ENCODE measurements around the gene CHCT1. TPM values are rescaled to one million over a fixed set of nuclear protein-coding genes. Genes with fewer than 3 reads are reported as not detected.

CHCT1 gene
- total and polyA plus RNA-seq, 2 donors (not counting 1 experiment from before 2014, with no cell fraction given), result not detected

GRCh38 chr17:60393840-60394723 lies 28.2 kb upstream of the CHCT1 start:
- Histone ChIP-seq H3K4me2 (ENCODE audit: extremely low read depth, insufficient read depth, low read length) (no peak overlapping the region), H4K20me1 (ENCODE audit: control insufficient read depth, extremely low read depth, insufficient read depth, low read length) (no peaks in the 10 kb centered on the region), H3K79me2 (ENCODE audit: control insufficient read depth, insufficient read depth, low read length) (peaks cover 25% of the 10 kb centered on the region), H2AFZ (ENCODE audit: low read length) (no peak overlapping the region), H3K27me3 (ENCODE audit: control insufficient read depth, insufficient read depth, low read length) (no peaks in the 10 kb centered on the region), H3K4me1 (ENCODE audit: control insufficient read depth, extremely low read depth, insufficient read depth, low read length) (no peaks in the 10 kb centered on the region), H3K27ac (ENCODE audit: insufficient read depth, low read length) (no peak overlapping the region), H3K4me3 (replicated peaks in 1 of 4; ENCODE audit: control extremely low read depth in 1 of 4, insufficient read depth in 1 of 4, low read depth in 3 of 4, low read length in 4 of 4) (no peak overlapping the region), H3K9me3 (ENCODE audit: control insufficient read depth, insufficient read depth, low read depth, low read length) (no peaks in the 10 kb centered on the region), H3K36me3 (ENCODE audit: control insufficient read depth, insufficient read depth, low read length) (no peaks in the 10 kb centered on the region), H3K9ac (ENCODE audit: insufficient read depth, low read length) (no peak overlapping the region)
- no peak for DNase-seq (ENCODE audit: low read depth in 2 of 2)
- no peak for TF ChIP-seq EZH2 (IDR thresholded peaks at IDR 0.05; ENCODE audit: low read length, missing control alignments)

- no peak overlapping the region for H3K9ac ChIP-seq (ENCODE audit: insufficient read depth, low read length)
- no peak overlapping the region for H3K27ac ChIP-seq (ENCODE audit: insufficient read depth, low read length)
- H4K20me1 ChIP-seq (ENCODE audit: control insufficient read depth, extremely low read depth, insufficient read depth, low read length), result no peaks in the 10 kb centered on the region
- TF ChIP-seq EZH2 (IDR thresholded peaks at IDR 0.05; ENCODE audit: low read length, missing control alignments) (no peak), CTCF (conservative IDR thresholded peaks at IDR 0.05 in 1 of 2, IDR thresholded peaks at IDR 0.05 in 1 of 2; ENCODE audit: low read depth in 1 of 2, low read length in 2 of 2) (no peak)
- DNase-seq (ENCODE audit: low read depth in 2 of 2), result no peak
- H3K36me3 ChIP-seq (ENCODE audit: control insufficient read depth, insufficient read depth, low read length), result no peaks in the 10 kb centered on the region
- no peak overlapping the region for H2AFZ ChIP-seq (ENCODE audit: low read length)
- no peaks in the 10 kb centered on the region for H3K9me3 ChIP-seq (ENCODE audit: control insufficient read depth, insufficient read depth, low read depth, low read length)
- H3K4me2 ChIP-seq (ENCODE audit: extremely low read depth, insufficient read depth, low read length), result no peak overlapping the region
- no peaks in the 10 kb centered on the region for H3K27me3 ChIP-seq (ENCODE audit: control insufficient read depth, insufficient read depth, low read length)
- H3K4me1 ChIP-seq (ENCODE audit: control insufficient read depth, extremely low read depth, insufficient read depth, low read length), result no peaks in the 10 kb centered on the region
- H3K79me2 ChIP-seq (ENCODE audit: control insufficient read depth, insufficient read depth, low read length), result peaks cover 12% of the 10 kb centered on the region
- H3K4me3 ChIP-seq (replicated peaks in 1 of 4; ENCODE audit: control extremely low read depth in 1 of 4, insufficient read depth in 1 of 4, low read depth in 3 of 4, low read length in 4 of 4), result no peak overlapping the region
Measured at GRCh38 chr17:60395508-60396065, 26.7 kb upstream of the CHCT1 start.

GRCh38 chr17:60396412-60396811 lies 25.9 kb upstream of the CHCT1 start:
- DNase-seq (ENCODE audit: low read depth in 2 of 2), result no peak
- no peaks in the 10 kb centered on the region for H3K4me1 ChIP-seq (ENCODE audit: control insufficient read depth, extremely low read depth, insufficient read depth, low read length)
- no peaks in the 10 kb centered on the region for H3K27me3 ChIP-seq (ENCODE audit: control insufficient read depth, insufficient read depth, low read length)
- no peak overlapping the region for H3K4me2 ChIP-seq (ENCODE audit: extremely low read depth, insufficient read depth, low read length)
- peaks cover 3% of the 10 kb centered on the region for H3K79me2 ChIP-seq (ENCODE audit: control insufficient read depth, insufficient read depth, low read length)
- no peak overlapping the region for H3K4me3 ChIP-seq (replicated peaks in 1 of 4; ENCODE audit: control extremely low read depth in 1 of 4, insufficient read depth in 1 of 4, low read depth in 3 of 4, low read length in 4 of 4)
- TF ChIP-seq EZH2 (IDR thresholded peaks at IDR 0.05; ENCODE audit: low read length, missing control alignments), result no peak
- no peak for TF ChIP-seq CTCF (conservative IDR thresholded peaks at IDR 0.05 in 1 of 2, IDR thresholded peaks at IDR 0.05 in 1 of 2; ENCODE audit: low read depth in 1 of 2, low read length in 2 of 2)
- H3K9ac ChIP-seq (ENCODE audit: insufficient read depth, low read length), result no peak overlapping the region
- H2AFZ ChIP-seq (ENCODE audit: low read length), result no peak overlapping the region
- no peaks in the 10 kb centered on the region for H4K20me1 ChIP-seq (ENCODE audit: control insufficient read depth, extremely low read depth, insufficient read depth, low read length)
- H3K36me3 ChIP-seq (ENCODE audit: control insufficient read depth, insufficient read depth, low read length), result no peaks in the 10 kb centered on the region
- no peaks in the 10 kb centered on the region for H3K9me3 ChIP-seq (ENCODE audit: control insufficient read depth, insufficient read depth, low read depth, low read length)
- no peak overlapping the region for H3K27ac ChIP-seq (ENCODE audit: insufficient read depth, low read length)

All from fibroblast of lung (primary cell).